HG03469 (cell line): Measurements from ENCODE around the gene ZPR1.
"Not testable (repeated sequence)": the region's sequence is repeated elsewhere in the genome, so short reads cannot be mapped to it uniquely, and the experiment has no call there.

Experiments
- ATAC-seq: cut with Tn5 transposase; IDR thresholded peaks from one replicate; pipeline ENCODE4 v1.9.1; 2021; ENCODE audit warnings: mild to moderate bottlenecking, moderate library complexity, moderate number of reproducible peaks; ENCODE audit not compliant: unreplicated experiment

ZPR1 gene

GRCh38 chr11:116825434-116825833 is 37.6 kb upstream of the ZPR1 start:
- ATAC-seq = no peak

- ATAC-seq = no peak
These were observed 35.4 kb upstream of the ZPR1 start, which contains the start of gene APOA4 for GRCh38 chr11:116823031-116823843. Gene APOA4 (minus strand): TSS chr11:116823304. CDS start chr11:116823191, 113 bp downstream.

GRCh38 chr11:116822575-116822974 is 34.8 kb upstream of the ZPR1 start:
- no peak for ATAC-seq

GRCh38 chr11:116821050-116821918 is 33.5 kb upstream of the ZPR1 start:
- ATAC-seq = no peak

- ATAC-seq = no peak
These were observed 31.2 kb upstream of the ZPR1 start for GRCh38 chr11:116819049-116819448.

- ATAC-seq = no peak
These were observed 26.7 kb upstream of the ZPR1 start for GRCh38 chr11:116814502-116814901.

- no peak for ATAC-seq
These were observed 26.1 kb upstream of the ZPR1 start for GRCh38 chr11:116813781-116814471.

- ATAC-seq = no peak
These were observed 25.3 kb upstream of the ZPR1 start for GRCh38 chr11:116813170-116813569.

GRCh38 chr11:116812109-116812508 is 24.3 kb upstream of the ZPR1 start:
- no peak for ATAC-seq

GRCh38 chr11:116811194-116811593 is 23.4 kb upstream of the ZPR1 start:
- no peak for ATAC-seq

GRCh38 chr11:116808262-116809175 is 20.7 kb upstream of the ZPR1 start:
- no peak for ATAC-seq

GRCh38 chr11:116807601-116808261 is 19.9 kb upstream of the ZPR1 start:
- ATAC-seq = no peak

- no peak for ATAC-seq
These were observed 16.2 kb upstream of the ZPR1 start for GRCh38 chr11:116804001-116804400.

GRCh38 chr11:116801662-116802061 is 13.8 kb upstream of the ZPR1 start:
- not testable (repeated sequence) for ATAC-seq

GRCh38 chr11:116800610-116801009 is 12.8 kb upstream of the ZPR1 start:
- no peak for ATAC-seq

GRCh38 chr11:116798368-116798767 is 10.5 kb upstream of the ZPR1 start:
- no peak for ATAC-seq

- ATAC-seq = no peak
These were observed 10.0 kb upstream of the ZPR1 start for GRCh38 chr11:116797816-116798215.

- ATAC-seq = no peak
These were observed 8.7 kb upstream of the ZPR1 start for GRCh38 chr11:116796548-116796947.

- ATAC-seq = no peak
These were observed 7.0 kb upstream of the ZPR1 start for GRCh38 chr11:116794851-116795250.

GRCh38 chr11:116793772-116794097 is 5.9 kb upstream of the ZPR1 start:
- ATAC-seq = no peak
